Suprapubic skin (tissue), 4 donors: ENCODE results near the gene LTA4H.

ENCODE experiments used
- CTCF ChIP-seq, 2 donors: fragments of 200-600 bp in 1 of 2; fragments of 450-650 bp in 1 of 2; sonication (generic) in 1 of 2; IDR thresholded peaks; one replicate each; pipeline ENCODE4 v1.5.1; 2016 to 2019; ENCODE audit warnings: antibody characterized with exemption in 2 of 2, mild to moderate bottlenecking in 1 of 2, moderate library complexity in 1 of 2
- EP300 ChIP-seq: sonication (generic); formaldehyde crosslinking; IDR thresholded peaks from one replicate; pipeline ENCODE4 v1.6.1; 2017; ENCODE audit warnings: antibody characterized with exemption
- POLR2A ChIP-seq, 2 donors: fragments of 450-650 bp; IDR thresholded peaks; one replicate each; pipeline ENCODE4 v1.6.1; 2017; ENCODE audit warnings: antibody characterized with exemption in 2 of 2, mild to moderate bottlenecking in 2 of 2, moderate library complexity in 2 of 2
- POLR2AphosphoS5 ChIP-seq, 3 donors: sonication (generic); formaldehyde crosslinking; IDR thresholded peaks; one replicate each; pipeline ENCODE4 v1.6.1; 2017; ENCODE audit warnings: antibody characterized with exemption in 3 of 3

GRCh38 chr12:95976416-95976832 lies 59.0 kb downstream of the LTA4H start:
- TF ChIP-seq POLR2A (IDR thresholded peaks at IDR 0.05) (no peak), CTCF (IDR thresholded peaks at IDR 0.05) (no peak), POLR2AphosphoS5 (IDR thresholded peaks at IDR 0.05) (no peak), EP300 (no peak)
